GM18507 (cell line): ENCODE data around the gene PITPNM3.
A peak's percentile ranks its signal among the peaks of the same experiment; 100 is the strongest.

Experiments
- DNase-seq: peaks from one replicate; pipeline ENCODE4 v3.0.0; 2011; ENCODE audit warnings: low read depth; ENCODE audit not compliant: insufficient read length; ENCODE audit errors: extremely low spot score
- FAIRE-seq: peaks from 2 replicates; lab custom pipeline; 2011; peaks lifted over from hg19 to GRCh38; lab: Jason Lieb, UNC

PITPNM3 gene

GRCh38 chr17:6472517-6472916 is 83.8 kb downstream of the PITPNM3 start:
- FAIRE-seq, result no peak
- DNase-seq, result no peak

DNA sequence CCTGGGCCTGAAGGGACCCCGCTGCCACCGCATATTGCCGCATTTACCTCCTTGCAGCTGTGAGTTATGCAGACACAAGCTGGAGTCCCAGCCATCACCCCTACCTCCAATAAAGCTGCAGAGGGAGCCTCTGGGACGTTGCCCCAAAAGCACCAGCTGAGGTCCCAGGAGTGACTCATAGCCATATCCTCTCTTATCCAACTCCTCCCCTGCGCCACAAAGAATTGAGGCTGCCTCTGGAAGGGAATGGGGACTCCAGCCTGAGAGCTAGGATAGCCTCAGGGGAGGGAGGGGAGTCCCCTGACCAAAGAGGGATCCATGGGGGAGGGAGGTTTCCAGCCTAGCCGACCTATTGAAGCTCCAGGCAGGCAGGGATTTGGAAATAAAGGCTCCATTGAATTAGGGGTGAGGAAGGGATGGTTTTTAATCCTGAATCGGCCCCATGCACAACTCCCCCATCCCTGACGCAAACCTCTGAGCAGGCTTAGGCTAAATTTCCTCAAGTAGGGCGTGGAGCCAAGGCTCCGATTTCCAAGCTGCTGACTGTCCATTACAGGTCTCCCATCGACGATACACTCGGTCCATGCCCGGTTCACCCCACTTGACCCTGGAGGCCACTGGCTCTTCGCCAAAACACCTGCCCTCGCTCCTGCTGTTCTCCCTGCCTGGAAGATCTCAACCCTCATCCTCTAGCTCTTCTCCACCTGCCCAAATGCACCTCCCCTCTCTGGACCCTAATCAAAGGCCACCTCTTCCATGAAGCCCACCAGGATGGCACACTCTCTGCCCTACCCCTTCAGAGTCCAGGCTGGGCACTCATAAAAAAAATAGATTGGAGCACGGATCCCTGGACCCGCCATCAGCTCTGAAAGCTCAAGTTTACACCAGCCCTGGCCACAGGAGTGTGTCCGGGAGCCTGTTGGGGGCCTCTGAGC is 84.6 kb downstream of the PITPNM3 start:
- DNase-seq, result no peak
- no peak for FAIRE-seq

DNA sequence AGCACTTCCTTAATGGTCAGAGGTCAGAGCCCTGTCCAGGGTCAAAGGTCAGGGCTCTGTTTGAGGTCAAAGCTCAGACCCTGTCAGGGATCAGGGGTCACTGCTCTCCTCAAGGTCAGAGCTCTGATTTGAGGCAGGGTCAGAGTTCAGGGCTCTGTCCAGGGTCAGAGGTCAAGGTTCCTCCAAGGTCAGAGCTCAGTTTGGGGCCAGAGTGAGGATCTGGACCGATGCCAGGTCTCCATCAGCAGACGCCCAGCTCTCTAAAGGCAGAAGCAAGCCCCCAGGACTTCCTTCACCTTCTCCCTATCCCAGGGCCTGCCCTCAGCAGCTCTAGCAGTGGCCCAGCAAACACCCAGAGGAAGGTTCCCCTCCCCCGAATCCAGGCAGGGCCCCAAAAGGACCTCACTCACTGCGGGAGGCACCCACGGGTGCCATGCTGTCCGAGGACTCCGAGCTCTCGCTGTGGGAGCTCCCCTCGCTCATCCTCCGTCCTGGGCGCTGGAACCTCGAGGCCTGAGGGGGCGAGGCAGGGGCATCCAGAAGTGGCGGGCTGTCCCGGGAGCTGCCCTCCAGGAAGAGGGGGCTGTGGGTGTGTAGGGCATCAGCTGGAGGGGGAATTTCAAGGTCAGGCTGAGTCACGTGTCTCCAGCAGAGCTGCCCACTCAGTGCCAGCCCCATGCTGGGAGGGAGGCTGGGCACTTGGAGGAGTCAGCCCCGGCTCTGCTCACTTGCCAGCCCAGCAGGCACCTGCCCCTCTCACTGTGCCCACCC is 85.4 kb downstream of the PITPNM3 start:
- DNase-seq (no peak), FAIRE-seq (no peak)

DNA sequence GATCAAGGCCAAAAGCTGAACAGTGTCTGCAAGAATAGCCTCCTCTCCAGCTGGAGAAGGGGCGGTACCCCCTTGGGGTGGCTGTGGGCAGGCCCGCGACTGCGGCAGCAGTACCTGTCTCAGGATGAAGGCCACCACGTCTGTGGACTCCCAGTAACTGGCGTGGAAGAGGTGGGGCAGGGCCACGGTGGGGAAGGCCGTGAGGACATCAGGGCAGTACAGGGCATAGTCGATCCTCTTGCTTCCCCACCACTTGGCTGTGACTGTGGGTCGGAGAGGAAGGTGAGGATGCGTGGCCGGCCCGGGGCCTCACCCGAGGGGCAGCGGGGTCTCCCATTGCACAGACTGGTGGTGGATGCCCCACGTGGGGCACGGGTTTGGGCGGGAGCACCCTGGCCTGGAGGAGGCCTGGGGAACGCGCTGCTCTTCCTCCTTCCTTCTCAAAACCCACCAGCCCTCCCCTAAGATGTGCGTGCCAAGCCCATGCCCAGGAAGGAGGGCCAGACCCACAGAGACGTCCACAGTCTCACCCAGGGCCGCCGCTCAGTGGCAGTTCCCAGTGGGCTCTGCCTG is 86.1 kb downstream of the PITPNM3 start:
- FAIRE-seq (no peak), DNase-seq (no peak)

DNA sequence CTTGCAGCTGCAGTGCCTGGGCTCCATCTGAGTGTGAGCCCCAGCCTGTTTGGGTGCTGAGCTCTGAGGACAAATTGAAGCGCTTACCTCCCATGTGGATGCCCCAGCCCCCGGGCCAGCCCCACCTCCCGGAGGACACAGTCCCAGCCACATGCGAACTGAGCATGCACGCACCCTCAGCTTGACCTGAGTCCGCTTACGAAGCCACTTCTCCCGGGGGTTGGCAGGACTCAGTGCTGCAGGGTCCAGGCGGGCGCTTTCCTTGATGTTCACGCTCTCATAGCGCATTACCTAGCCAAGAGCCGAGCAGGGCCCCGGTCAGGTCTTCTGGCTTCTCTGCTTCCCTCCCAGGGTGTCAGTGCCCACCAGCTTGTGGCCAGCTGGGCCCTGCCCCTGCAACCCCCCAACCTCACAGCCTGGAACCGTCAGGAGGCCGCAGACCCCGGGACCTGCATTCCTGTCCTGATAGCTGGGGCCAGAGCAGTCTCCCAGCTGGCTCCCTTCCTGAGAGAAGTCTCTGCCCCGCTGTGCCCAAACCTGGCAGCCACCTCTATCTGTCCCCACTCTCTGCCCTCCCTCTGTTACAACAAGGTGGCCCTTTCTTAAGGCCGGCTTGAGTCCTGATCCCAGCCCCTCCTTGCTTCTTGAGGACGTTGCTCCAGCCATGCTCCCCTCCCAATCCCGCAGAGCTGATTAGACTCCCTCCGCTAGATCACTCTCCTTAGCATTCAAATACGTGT is 88.1 kb downstream of the PITPNM3 start:
- FAIRE-seq (no peak), DNase-seq (no peak)

DNA sequence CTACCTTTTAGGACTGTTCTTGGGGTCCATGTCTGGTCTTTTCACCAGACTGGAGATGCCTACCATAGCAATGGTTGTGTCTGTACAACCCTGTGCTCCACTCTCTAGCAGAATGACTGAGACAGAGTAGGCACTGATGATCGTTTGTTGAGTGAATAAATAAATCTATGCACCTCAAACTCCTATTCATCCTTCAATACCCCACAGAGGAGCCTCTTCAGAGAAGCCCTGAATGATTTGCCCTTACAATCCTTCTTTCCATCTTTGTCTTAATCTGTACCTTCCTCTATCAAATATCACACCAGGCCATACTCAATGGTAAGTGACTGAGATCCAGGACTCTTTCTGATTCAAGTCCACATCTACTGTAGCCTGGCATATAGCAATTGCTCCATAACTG is 88.8 kb downstream of the PITPNM3 start:
- no peak for FAIRE-seq

DNA sequence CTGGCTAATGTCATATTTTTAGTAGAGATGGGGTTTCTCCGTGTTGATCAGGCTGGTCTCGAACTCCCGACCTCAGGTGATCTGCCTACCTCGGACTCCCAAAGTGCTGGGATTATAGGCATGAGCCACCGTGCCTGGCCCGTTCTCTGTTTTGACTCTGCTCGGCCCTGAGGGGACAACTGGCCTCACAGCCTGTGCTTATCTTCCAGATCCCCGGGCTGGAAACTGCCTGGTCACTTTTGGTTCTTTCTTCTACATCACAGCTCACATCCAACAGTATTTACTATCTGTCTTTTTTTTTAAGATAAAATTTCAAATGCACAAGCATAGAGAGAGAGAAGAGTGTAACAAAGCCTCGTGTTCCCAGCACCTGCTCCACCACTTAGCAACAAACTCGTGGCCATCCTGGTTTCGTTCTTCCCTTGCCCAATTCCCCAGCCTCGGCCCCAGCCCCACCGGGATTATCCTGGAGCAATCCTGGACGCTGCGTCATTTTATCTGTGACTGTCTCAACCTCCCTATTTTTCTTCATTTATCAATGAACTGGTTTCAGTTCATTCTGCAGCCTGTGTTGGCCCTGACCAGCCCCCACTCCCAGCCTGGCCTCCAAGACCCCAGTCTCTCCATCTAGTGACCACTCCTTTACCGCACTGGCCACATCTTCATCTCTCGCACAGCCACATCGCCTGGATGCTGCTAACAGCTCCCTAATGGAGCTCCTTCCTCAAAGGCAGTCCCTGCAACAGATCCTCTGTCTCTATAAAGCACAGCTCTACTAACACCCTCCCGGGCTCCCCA is 91.0 kb downstream of the PITPNM3 start:
- FAIRE-seq (no peak), DNase-seq (no peak)

More for the DNA sequence above, 88.8 kb downstream of the PITPNM3 start:
- DNase-seq, result no peak

- no peak for FAIRE-seq
- DNase-seq, result no peak
These were observed 91.8 kb downstream of the PITPNM3 start for GRCh38 chr17:6464446-6465041.

- DNase-seq (no peak), FAIRE-seq (no peak)
These were observed 92.5 kb downstream of the PITPNM3 start for GRCh38 chr17:6463616-6464445.

- no peak for FAIRE-seq
- DNase-seq, result no peak
These were observed 93.7 kb downstream of the PITPNM3 start for GRCh38 chr17:6462692-6463091.

DNA sequence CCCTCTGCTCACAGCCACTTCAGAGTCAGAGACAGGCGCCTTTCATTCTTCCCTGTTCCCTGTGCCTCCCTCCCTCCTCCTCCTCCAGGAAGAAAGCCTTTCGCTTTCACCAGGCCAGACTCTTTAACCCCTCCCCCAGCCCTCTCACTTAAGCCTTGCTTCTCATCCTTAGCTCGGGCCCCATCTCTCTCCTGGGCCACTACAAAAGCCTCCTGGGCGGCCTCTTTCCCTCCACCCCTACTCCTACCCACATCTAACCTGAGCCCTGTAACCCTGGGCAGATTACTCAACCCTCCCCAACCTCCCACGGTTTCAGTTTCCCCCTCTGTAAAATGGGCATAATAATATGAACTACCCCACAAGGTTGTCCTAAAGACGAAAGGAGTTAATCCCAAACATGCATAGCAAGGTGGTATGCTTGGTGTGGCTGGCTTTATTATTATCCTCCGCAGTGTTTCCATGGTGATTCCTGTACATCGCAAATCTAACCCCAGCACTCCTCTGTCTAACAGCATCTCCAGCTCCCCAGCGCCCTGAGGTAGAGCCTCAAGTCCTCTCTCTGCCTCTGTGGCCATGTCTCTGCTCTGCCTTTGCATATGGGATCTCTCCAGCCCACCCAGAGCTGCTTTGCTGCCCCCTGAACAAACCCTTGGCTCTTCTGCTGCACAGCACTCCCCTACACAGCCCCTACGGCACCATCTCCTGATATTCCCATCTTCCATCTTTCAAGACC is 94.4 kb downstream of the PITPNM3 start:
- FAIRE-seq, result no peak
- DNase-seq, result no peak

DNA sequence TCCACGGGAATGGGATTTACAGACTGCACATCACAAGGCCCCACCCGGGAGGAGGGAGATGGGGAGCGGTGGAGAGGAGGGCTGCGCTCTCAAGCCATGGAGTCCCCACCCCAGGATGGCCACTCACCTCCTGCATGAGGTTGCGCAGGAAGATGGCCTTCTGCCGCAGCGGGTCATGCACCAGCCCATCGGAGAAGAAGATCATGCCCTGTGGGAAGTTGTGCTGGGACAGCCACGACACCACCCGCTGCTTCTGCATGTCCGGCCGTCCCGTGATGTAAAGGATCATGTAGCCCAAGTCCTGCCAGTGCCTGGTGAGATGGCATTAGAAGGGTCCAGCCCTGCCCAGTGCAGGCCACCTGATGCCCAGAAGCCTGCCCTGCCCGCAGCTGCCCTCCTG is 95.1 kb downstream of the PITPNM3 start:
- FAIRE-seq (no peak), DNase-seq (no peak)

- DNase-seq (no peak), FAIRE-seq (peak; percentile 15)
These were observed 95.7 kb downstream of the PITPNM3 start for GRCh38 chr17:6460531-6461161.

DNA sequence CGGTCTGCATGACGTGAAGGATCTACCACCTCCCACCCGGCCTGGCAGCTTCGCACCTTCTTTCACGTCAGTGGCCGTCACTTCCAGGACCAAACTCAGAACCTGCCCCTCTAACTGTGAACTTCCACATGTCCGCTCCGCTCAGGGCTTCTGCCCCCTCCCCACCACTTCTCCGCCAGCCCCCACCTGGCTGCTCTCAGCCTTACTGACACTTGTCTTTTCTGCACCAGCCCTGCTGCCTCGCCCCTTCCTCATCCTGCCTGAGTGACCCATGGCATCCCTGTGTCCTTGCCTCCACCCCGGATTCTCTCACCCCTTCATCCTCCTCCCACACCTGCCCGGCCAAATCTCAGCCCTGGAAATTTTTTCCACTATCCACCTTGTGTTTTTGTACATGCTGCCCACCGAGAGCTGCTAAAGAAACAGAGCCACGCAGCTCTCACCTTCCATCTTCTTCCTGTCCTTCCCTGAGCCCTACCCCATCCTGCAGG is 97.8 kb downstream of the PITPNM3 start:
- DNase-seq (no peak), FAIRE-seq (no peak)

- no peak for FAIRE-seq
- no peak for DNase-seq
These were observed 98.5 kb downstream of the PITPNM3 start for GRCh38 chr17:6457688-6458459.
